ENCODE measurements around the gene GCA.

The GCA gene

DNA sequence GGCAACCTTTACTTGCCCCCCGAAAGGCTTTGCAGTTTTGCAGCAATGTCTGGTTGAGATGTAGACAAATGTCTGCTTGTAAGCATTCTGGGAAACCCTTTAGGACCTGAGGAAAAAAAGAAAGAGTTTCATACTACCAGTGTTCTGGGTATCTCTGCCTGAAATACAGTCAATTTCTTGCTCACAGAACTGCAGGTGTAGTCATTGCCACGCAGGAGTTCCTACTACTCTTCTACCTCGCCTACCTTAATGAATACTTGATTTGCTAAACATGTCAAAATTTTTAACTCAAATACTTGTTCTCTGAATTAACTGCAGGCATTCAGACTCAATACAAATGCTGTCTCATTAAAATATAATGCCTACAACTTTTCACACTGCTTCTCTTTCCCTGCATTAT lies 56.4 kb downstream of the GCA start:
- FAIRE-seq: no peak
- DNase-seq (ENCODE audit: extremely low spot score, insufficient read length, low read depth): no peak

- DNase-seq (ENCODE audit: extremely low spot score, insufficient read length, low read depth) (no peak), FAIRE-seq (no peak)
These were observed 57.9 kb downstream of the GCA start for GRCh38 chr2:162401871-162402270.

- DNase-seq (ENCODE audit: extremely low spot score, insufficient read length, low read depth) (no peak), FAIRE-seq (no peak)
These were observed 60.0 kb downstream of the GCA start for GRCh38 chr2:162403884-162404283.
